Activated CD8-positive, alpha-beta T cell treated with anti-CD3 and anti-CD28 coated beads, Interleukin-2, amount 10 ng/mL, durations not matched to agents 7 days and 5 days (primary cell): ENCODE data around the gene BCKDHB. TPM values are rescaled to one million over a fixed set of nuclear protein-coding genes. Genes with fewer than 3 reads are reported as not detected.

ENCODE experiments used
- ATAC-seq: fragments of 150-1000 bp; cut with Tn5 transposase; one replicate; pipeline ENCODE4 v1.10.0; 2021; ENCODE audit warnings: moderate library complexity
- CTCF ChIA-PET: fragments of 350-600 bp; sonication (Branson Sonifier 250); formaldehyde crosslinking; loops from one replicate; lab custom pipeline; 2021; ENCODE audit warnings: antibody characterized with exemption; lab: Charles Lee
- POLR2A ChIA-PET: fragments of 350-600 bp; sonication (Branson Sonifier 250); formaldehyde crosslinking; loops from one replicate; lab custom pipeline; 2021; ENCODE audit warnings: antibody characterized with exemption; lab: Charles Lee
- DNase-seq: peaks from one replicate; pipeline ENCODE4 v3.0.0-alpha.2; 2020
- H3K27ac Mint-ChIP-seq: one replicate; pipeline ENCODE4 v1.8.0; 2021; ENCODE audit warnings: mild to moderate bottlenecking, mixed read lengths
- H3K27me3 Mint-ChIP-seq: one replicate; pipeline ENCODE4 v1.8.0; 2021; ENCODE audit warnings: low read depth, mixed read lengths
- H3K36me3 Mint-ChIP-seq: one replicate; pipeline ENCODE4 v1.8.0; 2021; ENCODE audit warnings: low read depth, mixed read lengths
- H3K4me1 Mint-ChIP-seq: one replicate; pipeline ENCODE4 v1.8.0; 2021; ENCODE audit warnings: low read depth, mixed read lengths
- H3K4me3 Mint-ChIP-seq: one replicate; pipeline ENCODE4 v1.8.0; 2021; ENCODE audit warnings: mild to moderate bottlenecking, mixed read lengths
- H3K9me3 Mint-ChIP-seq: one replicate; pipeline ENCODE4 v1.8.0; 2022; ENCODE audit warnings: mixed read lengths; ENCODE audit not compliant: insufficient read depth
- total RNA-seq, 2 experiments: library from RNA; stranded (reverse); gene quantifications; one replicate each; pipeline ENCODE4 v1.2.3, GENCODE V29; 2021

Gene BCKDHB
- total RNA-seq, 2 experiments from 2014 or later, result 19.9 to 21.9 TPM

DNA sequence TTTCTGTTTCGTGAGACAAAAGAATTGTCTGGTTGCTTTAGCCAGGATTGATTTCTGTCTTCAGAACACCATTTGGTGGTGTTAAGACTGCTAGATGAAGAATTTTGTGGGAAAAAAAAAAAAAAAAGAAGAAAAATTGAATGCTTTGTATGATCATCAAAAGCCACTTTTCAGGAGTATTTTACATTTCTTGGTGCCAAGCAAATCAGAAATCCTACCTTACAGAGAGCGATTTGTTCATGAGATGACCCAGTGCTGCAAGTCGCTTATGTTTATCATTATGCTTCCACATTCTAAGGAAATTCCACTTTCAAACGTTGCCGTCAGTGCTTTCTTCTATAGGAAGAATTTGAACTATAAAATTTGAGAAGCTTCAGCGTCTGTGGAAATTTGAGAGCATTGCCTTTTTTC, 228.7 kb downstream of the BCKDHB start:
- ChIA-PET CTCF (interaction anchor here (0.7 kb wide), 1 partner anchor 1418 kb away, joined by 3 read pairs; no protein-coding TSS in a partner anchor), POLR2A (no interaction called here)
- Mint-ChIP-seq H3K36me3 (no peaks in the 10 kb centered on the region), H3K27ac (no peak overlapping the region), H3K27me3 (no peaks in the 10 kb centered on the region), H3K4me1 (no peaks in the 10 kb centered on the region), H3K9me3 (no peaks in the 10 kb centered on the region), H3K4me3 (no peak overlapping the region)
- no peak for DNase-seq
- no peak for ATAC-seq

DNA sequence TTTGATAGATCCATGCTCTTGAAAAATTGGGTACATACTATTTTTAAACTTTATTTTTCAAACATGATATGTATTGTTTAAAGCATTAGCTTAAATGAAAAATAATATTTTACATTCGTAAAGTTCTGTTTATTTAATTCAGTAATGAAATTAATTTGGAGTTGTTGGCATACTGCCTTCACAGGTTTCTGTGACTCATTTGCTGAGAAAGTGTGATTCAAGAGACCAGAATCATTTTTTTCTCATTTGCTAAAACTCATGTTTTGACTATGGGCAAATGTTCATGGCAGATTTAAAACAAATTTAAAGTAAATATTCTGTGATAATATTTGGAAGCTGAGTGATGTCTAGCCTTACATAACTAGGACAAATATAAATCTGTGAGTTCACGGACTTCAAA, 230.4 kb downstream of the BCKDHB start:
- Mint-ChIP-seq H3K4me1 (no peaks in the 10 kb centered on the region), H3K36me3 (no peaks in the 10 kb centered on the region), H3K27me3 (no peaks in the 10 kb centered on the region), H3K9me3 (no peaks in the 10 kb centered on the region), H3K4me3 (no peak overlapping the region), H3K27ac (no peak overlapping the region)
- CTCF ChIA-PET, result interaction anchor here (1.5 kb wide), 1 partner anchor 1417 kb away, joined by 5 read pairs; no protein-coding TSS in a partner anchor
- ATAC-seq (no peak), DNase-seq (no peak)
- POLR2A ChIA-PET, result no interaction called here

DNA sequence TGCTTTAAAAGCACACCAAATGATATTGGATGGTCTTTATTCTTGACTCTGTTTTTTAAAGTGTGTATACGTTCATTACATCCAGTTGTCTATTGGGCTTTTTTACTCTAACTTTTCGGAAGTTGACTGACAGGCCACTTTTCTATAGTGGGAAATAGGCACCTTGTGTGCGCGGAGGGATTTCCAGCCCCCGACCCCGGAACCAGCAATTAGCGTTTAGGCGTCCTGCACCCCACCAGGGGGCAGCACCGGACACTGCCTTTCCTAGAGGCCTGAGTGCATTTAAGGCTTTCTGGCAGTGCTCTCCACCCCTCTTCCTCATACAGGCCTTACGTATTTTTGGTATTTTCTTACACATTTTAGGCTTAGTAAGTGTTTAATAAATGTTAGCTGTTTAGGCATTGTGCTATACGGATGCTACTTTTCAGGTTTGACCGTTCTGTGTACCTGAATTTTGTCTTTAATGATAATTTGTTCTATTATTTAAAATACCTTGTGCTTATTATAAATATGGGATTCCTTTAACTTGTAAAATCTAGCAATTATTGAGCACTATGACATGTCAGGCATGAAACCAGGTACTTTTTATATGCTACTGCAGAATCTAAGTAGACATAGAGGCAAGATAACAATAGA, 231.8 kb downstream of the BCKDHB start:
- H3K27ac Mint-ChIP-seq, result no peak overlapping the region
- ATAC-seq (peak; percentile 84), DNase-seq (peak; percentile 78)
- H3K36me3 Mint-ChIP-seq, result no peaks in the 10 kb centered on the region
- no peaks in the 10 kb centered on the region for H3K4me1 Mint-ChIP-seq
- H3K27me3 Mint-ChIP-seq, result no peaks in the 10 kb centered on the region
- ChIA-PET POLR2A (no interaction called here), CTCF (interaction anchor here (0.9 to 1.6 kb wide), 2 partner anchors 9 to 185 kb away, joined by 3 to 4 read pairs; no protein-coding TSS in a partner anchor)
- H3K9me3 Mint-ChIP-seq, result no peaks in the 10 kb centered on the region
- no peak overlapping the region for H3K4me3 Mint-ChIP-seq

DNA sequence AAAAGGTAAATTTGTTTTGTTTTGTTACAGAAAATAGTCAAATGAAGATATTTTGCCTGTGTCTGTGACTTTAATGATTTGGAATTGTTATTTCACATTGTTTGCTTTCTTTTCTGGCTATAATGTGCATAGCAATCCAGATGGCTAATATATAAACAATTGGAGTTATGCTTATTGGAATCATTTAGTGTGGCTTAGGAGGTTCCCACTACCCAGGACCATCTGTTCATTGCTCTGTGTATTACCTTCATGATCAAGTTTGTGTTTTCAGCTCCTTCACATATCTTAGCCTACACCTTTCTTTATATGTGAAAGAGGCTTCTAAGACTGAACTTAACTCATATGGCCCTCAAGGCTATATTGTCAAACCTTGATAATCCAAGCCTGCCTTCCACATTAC, 232.9 kb downstream of the BCKDHB start:
- H3K9me3 Mint-ChIP-seq, result no peaks in the 10 kb centered on the region
- H3K4me3 Mint-ChIP-seq, result no peak overlapping the region
- H3K27ac Mint-ChIP-seq, result no peak overlapping the region
- H3K27me3 Mint-ChIP-seq, result no peaks in the 10 kb centered on the region
- H3K36me3 Mint-ChIP-seq, result no peaks in the 10 kb centered on the region
- ChIA-PET POLR2A (no interaction called here), CTCF (interaction anchor here (1.7 kb wide), 1 partner anchor 9 kb away, joined by 4 read pairs; no protein-coding TSS in a partner anchor)
- no peak for ATAC-seq
- H3K4me1 Mint-ChIP-seq, result no peaks in the 10 kb centered on the region
- DNase-seq, result no peak

DNA sequence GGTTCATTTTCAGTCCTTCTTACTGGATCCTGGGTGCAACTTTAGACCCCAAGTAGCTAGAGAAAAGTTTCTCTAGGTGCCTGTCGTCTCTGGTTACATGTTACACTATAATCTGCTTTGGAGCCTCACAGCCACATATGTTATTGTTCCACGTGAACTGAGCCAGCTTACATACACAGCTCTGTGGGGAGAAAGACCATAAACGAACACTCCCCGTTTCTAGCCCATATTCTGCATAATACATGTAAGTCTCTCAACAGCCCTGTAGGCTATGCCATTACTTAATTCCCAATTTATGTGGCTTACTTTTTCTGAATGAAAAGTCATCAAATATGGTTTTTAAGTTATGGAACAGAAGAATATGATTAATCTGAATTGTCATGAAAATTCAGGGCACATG, 233.8 kb downstream of the BCKDHB start:
- Mint-ChIP-seq H3K27ac (no peak overlapping the region), H3K9me3 (no peaks in the 10 kb centered on the region), H3K4me3 (no peak overlapping the region), H3K36me3 (no peaks in the 10 kb centered on the region), H3K4me1 (no peaks in the 10 kb centered on the region), H3K27me3 (no peaks in the 10 kb centered on the region)
- ChIA-PET CTCF (interaction anchor here (0.6 to 1.7 kb wide), 4 partner anchors 10 to 1413 kb away, joined by 3 to 4 read pairs (median 3); no protein-coding TSS in a partner anchor), POLR2A (no interaction called here)
- DNase-seq (no peak), ATAC-seq (no peak)

DNA sequence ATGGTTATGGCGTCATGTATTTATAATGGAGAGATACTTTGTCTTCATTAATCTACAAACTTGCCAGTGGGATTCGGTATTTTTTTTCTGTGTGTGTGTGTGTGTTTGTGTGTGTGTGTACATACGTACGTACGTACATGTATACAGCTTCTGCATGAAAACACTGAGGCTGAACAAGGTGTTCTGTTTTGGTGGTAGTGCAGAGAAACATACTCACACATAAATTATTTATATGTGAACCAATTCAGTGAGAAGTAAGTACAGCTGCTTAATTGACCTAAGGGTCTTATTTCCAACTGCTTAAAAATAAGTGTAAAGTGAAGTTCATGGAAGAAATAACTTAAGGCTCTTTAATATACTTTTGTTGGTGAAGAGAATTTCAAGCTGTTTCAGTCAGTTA, 234.2 kb downstream of the BCKDHB start:
- DNase-seq (no peak), ATAC-seq (no peak)
- Mint-ChIP-seq H3K9me3 (no peaks in the 10 kb centered on the region), H3K4me1 (no peaks in the 10 kb centered on the region), H3K36me3 (no peaks in the 10 kb centered on the region), H3K27ac (no peak overlapping the region), H3K4me3 (no peak overlapping the region), H3K27me3 (no peaks in the 10 kb centered on the region)
- CTCF ChIA-PET, result interaction anchor here (0.6 to 1.7 kb wide), 4 partner anchors 10 to 1413 kb away, joined by 3 to 4 read pairs (median 3); no protein-coding TSS in a partner anchor
- POLR2A ChIA-PET, result no interaction called here

DNA sequence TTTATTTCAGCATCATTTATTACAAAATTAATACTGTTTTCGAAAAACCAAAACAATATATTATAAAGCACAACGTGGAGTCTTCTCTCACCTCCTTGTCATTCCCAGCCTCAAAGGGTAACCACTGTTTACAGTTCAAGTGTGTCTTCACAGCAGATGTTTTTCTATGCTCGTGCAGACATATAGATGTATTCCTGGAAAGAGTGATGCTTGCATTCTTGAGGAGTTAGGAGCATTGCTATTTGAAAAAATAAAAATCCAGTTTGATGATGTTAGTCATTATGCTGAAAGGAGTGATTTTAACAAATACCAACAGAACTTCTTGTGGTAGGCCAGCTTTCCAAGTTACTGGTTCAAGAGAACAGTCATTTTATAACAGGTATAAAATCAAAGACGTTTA, 234.9 kb downstream of the BCKDHB start:
- H3K27ac Mint-ChIP-seq, result no peak overlapping the region
- ChIA-PET CTCF (interaction anchor here (1.5 to 1.7 kb wide), 2 partner anchors 11 kb away, joined by 3 to 4 read pairs; no protein-coding TSS in a partner anchor), POLR2A (no interaction called here)
- H3K27me3 Mint-ChIP-seq, result no peaks in the 10 kb centered on the region
- H3K36me3 Mint-ChIP-seq, result no peaks in the 10 kb centered on the region
- H3K4me1 Mint-ChIP-seq, result no peaks in the 10 kb centered on the region
- ATAC-seq (no peak), DNase-seq (no peak)
- H3K9me3 Mint-ChIP-seq, result no peaks in the 10 kb centered on the region
- no peak overlapping the region for H3K4me3 Mint-ChIP-seq

DNA sequence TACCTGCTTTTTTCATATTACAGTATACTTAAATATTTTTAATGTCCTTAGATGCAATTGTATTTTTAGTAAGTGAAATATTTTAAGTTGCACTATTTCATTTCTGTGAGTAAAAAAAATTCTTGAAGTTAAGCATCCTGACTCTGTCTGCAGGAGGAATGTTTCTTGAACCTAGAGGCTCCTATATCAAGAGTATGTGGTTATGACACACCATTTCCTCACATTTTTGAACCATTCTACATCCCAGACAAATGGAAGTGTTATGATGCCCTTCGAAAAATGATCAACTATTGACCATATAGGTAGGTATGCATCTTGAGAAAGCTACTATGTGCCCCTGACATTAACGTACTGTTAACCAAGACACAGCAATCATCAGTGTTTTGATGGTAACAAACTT, 237.0 kb downstream of the BCKDHB start:
- Mint-ChIP-seq H3K4me3 (no peak overlapping the region), H3K9me3 (no peaks in the 10 kb centered on the region), H3K4me1 (no peaks in the 10 kb centered on the region), H3K27me3 (no peaks in the 10 kb centered on the region), H3K27ac (no peak overlapping the region), H3K36me3 (no peaks in the 10 kb centered on the region)
- ChIA-PET CTCF (no interaction called here), POLR2A (interaction anchor here (0.6 kb wide), 1 partner anchor 217 kb away, joined by 3 read pairs; no protein-coding TSS in a partner anchor)
- no peak for DNase-seq
- no peak for ATAC-seq

DNA sequence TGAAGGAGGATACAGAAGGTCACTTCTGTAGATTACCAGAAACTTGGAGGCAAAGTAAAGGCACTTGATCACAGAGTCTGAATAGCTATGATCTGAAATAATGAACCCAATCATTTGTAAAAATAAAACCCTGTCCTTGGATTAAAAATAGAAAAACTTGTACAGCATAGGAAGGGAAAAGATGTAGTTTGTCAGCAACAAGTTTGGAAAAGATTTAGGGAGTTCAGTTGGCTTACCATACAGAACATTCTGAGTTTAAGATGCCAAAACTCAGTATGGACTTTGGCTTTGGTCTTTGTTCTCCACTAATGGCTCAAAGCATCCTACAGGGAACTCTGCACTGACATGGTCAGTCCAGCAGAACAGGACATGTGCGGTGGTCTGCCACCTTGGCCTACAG, 240.6 kb downstream of the BCKDHB start:
- Mint-ChIP-seq H3K9me3 (no peaks in the 10 kb centered on the region), H3K4me1 (no peaks in the 10 kb centered on the region), H3K36me3 (no peaks in the 10 kb centered on the region), H3K4me3 (no peak overlapping the region), H3K27me3 (no peaks in the 10 kb centered on the region), H3K27ac (no peak overlapping the region)
- ATAC-seq (no peak), DNase-seq (no peak)
- CTCF ChIA-PET, result interaction anchor here (1.5 kb wide), 1 partner anchor 9 kb away, joined by 4 read pairs; no protein-coding TSS in a partner anchor
- POLR2A ChIA-PET, result no interaction called here

DNA sequence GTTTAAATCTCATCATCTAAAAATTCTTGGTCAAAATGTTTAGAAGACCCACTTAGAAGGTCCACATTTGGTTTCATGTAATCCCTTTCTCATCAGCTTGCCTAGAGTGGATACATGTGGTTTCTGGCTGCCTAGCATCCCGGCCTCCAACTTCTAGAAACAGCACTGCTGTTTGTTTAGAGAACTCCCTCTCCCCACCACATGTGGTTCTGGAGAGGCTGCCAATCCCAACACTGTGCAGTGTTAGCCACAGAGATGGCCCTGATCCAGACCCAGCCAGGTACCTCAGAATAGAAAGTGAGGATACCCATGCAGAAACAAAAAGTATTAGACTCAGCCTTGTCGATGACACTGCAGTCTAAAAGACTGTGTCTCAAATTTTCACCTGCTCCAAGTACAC, 241.8 kb downstream of the BCKDHB start:
- ATAC-seq, result no peak

DNA sequence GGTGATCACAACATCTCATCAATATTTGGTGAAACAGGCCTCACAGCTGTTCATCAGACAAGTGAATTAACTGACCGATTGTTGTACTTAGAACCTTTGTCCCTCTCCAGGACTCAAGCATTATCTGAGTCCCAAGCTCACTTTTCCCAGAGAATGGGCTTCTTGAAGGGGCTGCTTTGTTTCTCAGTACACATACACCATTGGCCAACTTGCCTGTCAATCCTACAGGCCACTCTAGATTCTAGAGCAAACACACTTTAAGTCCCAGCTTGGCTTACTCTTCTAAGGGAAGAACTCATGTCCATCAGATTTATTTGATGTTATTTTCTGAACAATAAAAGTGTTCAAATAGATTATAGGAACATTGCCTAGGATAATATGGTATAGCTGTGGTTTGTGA, 249.5 kb downstream of the BCKDHB start:
- Mint-ChIP-seq H3K27ac (no peak overlapping the region), H3K4me1 (no peaks in the 10 kb centered on the region), H3K4me3 (no peak overlapping the region), H3K9me3 (no peaks in the 10 kb centered on the region), H3K36me3 (no peaks in the 10 kb centered on the region), H3K27me3 (no peaks in the 10 kb centered on the region)
- ChIA-PET CTCF (no interaction called here), POLR2A (no interaction called here)
- DNase-seq (no peak), ATAC-seq (no peak)

More for the DNA sequence above, 241.8 kb downstream of the BCKDHB start:
- no peak for DNase-seq
- H3K4me1 Mint-ChIP-seq, result no peaks in the 10 kb centered on the region
- ChIA-PET CTCF (interaction anchor here (1.5 kb wide), 1 partner anchor 10 kb away, joined by 4 read pairs; no protein-coding TSS in a partner anchor), POLR2A (no interaction called here)
- H3K27ac Mint-ChIP-seq, result no peak overlapping the region
- H3K4me3 Mint-ChIP-seq, result no peak overlapping the region
- H3K27me3 Mint-ChIP-seq, result no peaks in the 10 kb centered on the region
- H3K36me3 Mint-ChIP-seq, result no peaks in the 10 kb centered on the region
- H3K9me3 Mint-ChIP-seq, result no peaks in the 10 kb centered on the region

DNA sequence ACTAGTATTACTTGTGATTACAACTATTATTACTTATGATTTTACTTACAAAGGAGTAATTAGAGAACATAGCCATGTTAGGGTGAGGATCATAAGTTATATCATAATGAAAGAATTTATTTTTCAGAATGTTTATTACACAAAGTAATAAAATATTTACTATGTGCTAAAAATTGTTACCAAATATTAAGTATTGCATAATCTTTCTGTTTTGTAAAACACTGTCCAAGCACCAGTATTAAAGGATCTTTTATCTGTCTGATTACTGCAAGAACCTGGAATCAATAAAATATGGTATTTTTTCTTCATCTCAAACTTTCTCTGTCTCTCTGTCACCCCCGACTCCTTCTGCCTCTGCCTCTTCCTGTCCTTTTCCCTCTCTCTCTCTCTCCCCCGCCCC, 250.1 kb downstream of the BCKDHB start:
- Mint-ChIP-seq H3K4me1 (no peaks in the 10 kb centered on the region), H3K27ac (no peak overlapping the region), H3K4me3 (no peak overlapping the region), H3K9me3 (no peaks in the 10 kb centered on the region), H3K36me3 (no peaks in the 10 kb centered on the region), H3K27me3 (no peaks in the 10 kb centered on the region)
- CTCF ChIA-PET, result no interaction called here
- POLR2A ChIA-PET, result no interaction called here
- DNase-seq (no peak), ATAC-seq (no peak)
